ENCODE results near the gene CMSS1. TPM values are rescaled to one million over a fixed set of nuclear protein-coding genes. Genes with fewer than 3 reads are reported as not detected.
A peak's percentile ranks its signal among the peaks of the same experiment; 100 is the strongest.

CMSS1 gene
- total and polyA plus RNA-seq, 2 of the 13 experiments (the other 11 are each of a cell fraction or from before 2014, with no cell fraction given) = 6.4 to 48.7 TPM

GRCh38 chr3:99817437-99818240 lies at the start of gene CMSS1 (continued):
- TF ChIP-seq ZGPAT (CRISPR knock-in tag; IDR thresholded peaks at IDR 0.05) (peak; percentile 80), ZFP90 (CRISPR knock-in tag; IDR thresholded peaks at IDR 0.05; ENCODE audit: borderline replicate concordance) (no peak; the same call in 1 of the 2 replicates), NFYC (CRISPR knock-in tag; IDR thresholded peaks at IDR 0.05) (no peak), NRL (CRISPR knock-in tag; IDR thresholded peaks at IDR 0.05; ENCODE audit: borderline replicate concordance) (0 out of 2 replicates have a peak, but pooled peaks have one; percentile 76), POLR2AphosphoS2 (IDR thresholded peaks at IDR 0.05; ENCODE audit: low read depth, low read length) (no peak), ATF2 (CRISPR knock-in tag; IDR thresholded peaks at IDR 0.05) (peak; percentile 97), ZNF550 (CRISPR knock-in tag; IDR thresholded peaks at IDR 0.05; ENCODE audit: borderline replicate concordance) (no peak), PATZ1 (CRISPR knock-in tag; IDR thresholded peaks at IDR 0.05) (no peak), ONECUT2 (CRISPR knock-in tag; IDR thresholded peaks at IDR 0.05) (peak; percentile 29; the same call in 1 of the 2 replicates), ZBTB8A (CRISPR knock-in tag; IDR thresholded peaks at IDR 0.05; ENCODE audit: borderline replicate concordance, low read depth) (no peak), ZSCAN31 (CRISPR knock-in tag; IDR thresholded peaks at IDR 0.05; ENCODE audit: low read depth) (0 out of 2 replicates have a peak, but pooled peaks have one; percentile 50), ZNF276 (CRISPR knock-in tag; IDR thresholded peaks at IDR 0.05; ENCODE audit: low read depth) (no peak), TFDP2 (CRISPR knock-in tag; IDR thresholded peaks at IDR 0.05) (peak; percentile 97), ZNF260 (CRISPR knock-in tag; IDR thresholded peaks at IDR 0.05; ENCODE audit: borderline replicate concordance, low read depth) (no peak), CHD4 (IDR thresholded peaks at IDR 0.05; ENCODE audit: borderline replicate concordance, low read length) (peak; percentile 32; the same call in 1 of the 2 replicates), DMAP1 (CRISPR knock-in tag; IDR thresholded peaks at IDR 0.05) (peak; percentile 96), ZNF33A (CRISPR knock-in tag; IDR thresholded peaks at IDR 0.05; ENCODE audit: borderline replicate concordance) (peak; percentile 72; the same call in 1 of the 2 replicates), KAT8 (CRISPR knock-in tag; IDR thresholded peaks at IDR 0.05) (peak; percentile 95), ZNF235 (CRISPR knock-in tag; IDR thresholded peaks at IDR 0.05; ENCODE audit: borderline replicate concordance) (no peak), PAF1 (CRISPR knock-in tag; IDR thresholded peaks at IDR 0.05) (no peak), MEF2D (CRISPR knock-in tag; IDR thresholded peaks at IDR 0.05) (peak; percentile 41; the same call in 1 of the 2 replicates)

Measured in HepG2 (cell line).